ENCODE results near the gene TSSK6.

TSSK6 gene

GRCh38 chr19:19529783-19530422, 14.6 kb upstream of the TSSK6 start:
- DNase-seq, result no peak

GRCh38 chr19:19528721-19529490, 13.6 kb upstream of the TSSK6 start, which contains the start of gene YJEFN3:
Gene YJEFN3 (plus strand): TSS chr19:19528911. CDS start chr19:19528933, 22 bp downstream.
- DNase-seq, result no peak

GRCh38 chr19:19527674-19528625, 12.6 kb upstream of the TSSK6 start:
- DNase-seq, result no peak

- no peak for DNase-seq
Observed at GRCh38 chr19:19527371-19527656, 12.0 kb upstream of the TSSK6 start.

- no peak for DNase-seq
Observed at GRCh38 chr19:19526581-19527370, 11.4 kb upstream of the TSSK6 start.

- no peak for DNase-seq
Observed at GRCh38 chr19:19525611-19526380, 10.4 kb upstream of the TSSK6 start.

- no peak for DNase-seq
Observed at GRCh38 chr19:19524053-19524452, 8.7 kb upstream of the TSSK6 start.

- no peak for DNase-seq
Observed at GRCh38 chr19:19523177-19523576, 7.8 kb upstream of the TSSK6 start.

- DNase-seq, result no peak
Observed at GRCh38 chr19:19520989-19521388, 5.6 kb upstream of the TSSK6 start.

GRCh38 chr19:19517235-19517619, 1.9 kb upstream of the TSSK6 start:
- DNase-seq, result no peak

- DNase-seq, result peak; percentile 65
Observed at GRCh38 chr19:19515642-19516519, 533 bp upstream of the TSSK6 start, which contains the start of gene NDUFA13. Gene NDUFA13 (plus strand): TSS chr19:19516225. CDS start chr19:19516239, 14 bp downstream.

- no peak for DNase-seq
Observed at GRCh38 chr19:19514215-19514657, 1.1 kb downstream of the TSSK6 start.

- DNase-seq, result no peak
Observed at GRCh38 chr19:19513682-19514081, 1.7 kb downstream of the TSSK6 start.

GRCh38 chr19:19510432-19510831, 4.9 kb downstream of the TSSK6 start:
- no peak for DNase-seq

- no peak for DNase-seq
Observed at GRCh38 chr19:19508217-19508616, 7.1 kb downstream of the TSSK6 start.

GRCh38 chr19:19507354-19507753, 8.0 kb downstream of the TSSK6 start:
- DNase-seq, result no peak

GRCh38 chr19:19506592-19506991, 8.8 kb downstream of the TSSK6 start:
- DNase-seq, result no peak

- DNase-seq, result no peak
Observed at GRCh38 chr19:19505669-19506326, 9.6 kb downstream of the TSSK6 start.

GRCh38 chr19:19504754-19505668, 10.3 kb downstream of the TSSK6 start:
- no peak for DNase-seq

Data from NCI-H2081 treated with DMSO at 0.1 percent for 48 hours (cell line).